GM19463 (cell line): ENCODE data around the gene SLC17A9.

Experiments used
- ATAC-seq: cut with Tn5 transposase; IDR thresholded peaks from one replicate; pipeline ENCODE4 v1.9.1; 2021; ENCODE audit warnings: mild to moderate bottlenecking, moderate library complexity; ENCODE audit not compliant: unreplicated experiment

The SLC17A9 gene

DNA sequence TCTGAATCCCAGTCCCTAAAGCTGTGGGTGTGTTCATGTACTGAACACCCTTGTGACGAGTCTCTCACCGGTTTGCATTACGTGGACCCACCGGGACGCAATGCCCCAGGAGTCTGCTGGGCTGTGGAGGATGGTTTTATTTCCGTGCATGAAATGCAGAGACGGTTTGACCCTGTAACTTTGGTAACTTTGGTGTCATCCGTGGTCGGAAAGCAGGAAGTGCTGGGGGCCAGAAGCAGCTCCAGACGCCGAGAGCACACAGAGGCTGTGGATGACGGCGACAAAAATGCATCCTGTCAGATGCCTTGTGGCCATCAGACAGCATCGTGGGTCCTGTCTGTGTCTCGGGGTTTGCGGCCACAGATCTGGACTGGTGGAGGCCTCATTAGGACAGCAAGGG, 47.1 kb downstream of the SLC17A9 start:
- no peak for ATAC-seq

- ATAC-seq, result no peak
Measured at GRCh38 chr20:63000036-63000435, 47.5 kb downstream of the SLC17A9 start.

GRCh38 chr20:63000958-63001357, 48.4 kb downstream of the SLC17A9 start:
- no peak for ATAC-seq

- ATAC-seq, result no peak
Measured at GRCh38 chr20:63002511-63002910, 50.0 kb downstream of the SLC17A9 start.

GRCh38 chr20:63003546-63003945, 51.0 kb downstream of the SLC17A9 start:
- ATAC-seq, result no peak

- no peak for ATAC-seq
Measured at GRCh38 chr20:63004607-63005364, 52.3 kb downstream of the SLC17A9 start.

DNA sequence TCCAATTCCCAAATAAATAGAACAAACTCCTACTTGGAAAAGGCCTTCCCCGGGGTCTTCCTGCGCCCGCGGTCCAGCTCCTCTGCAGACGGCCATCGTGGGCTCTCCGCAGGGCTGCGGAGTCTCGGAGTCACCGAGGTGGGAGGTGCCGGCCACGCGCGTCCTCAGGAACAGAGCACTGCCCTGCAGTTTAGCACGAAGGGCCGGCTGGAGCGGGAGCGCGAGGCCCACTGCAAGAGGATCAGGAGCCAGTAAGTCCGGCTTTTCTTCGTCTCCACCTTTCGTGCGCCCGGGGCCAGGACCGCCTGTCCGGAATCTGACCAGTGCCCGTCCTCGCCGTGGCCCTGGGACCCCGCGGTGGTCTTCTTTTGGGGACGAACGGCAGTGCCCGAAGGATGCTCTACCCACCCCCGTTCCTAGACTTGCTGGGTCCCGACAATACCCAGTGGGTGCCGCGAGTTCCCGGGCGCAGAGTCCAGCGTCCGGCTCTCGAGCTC, 52.9 kb downstream of the SLC17A9 start:
- no peak for ATAC-seq

DNA sequence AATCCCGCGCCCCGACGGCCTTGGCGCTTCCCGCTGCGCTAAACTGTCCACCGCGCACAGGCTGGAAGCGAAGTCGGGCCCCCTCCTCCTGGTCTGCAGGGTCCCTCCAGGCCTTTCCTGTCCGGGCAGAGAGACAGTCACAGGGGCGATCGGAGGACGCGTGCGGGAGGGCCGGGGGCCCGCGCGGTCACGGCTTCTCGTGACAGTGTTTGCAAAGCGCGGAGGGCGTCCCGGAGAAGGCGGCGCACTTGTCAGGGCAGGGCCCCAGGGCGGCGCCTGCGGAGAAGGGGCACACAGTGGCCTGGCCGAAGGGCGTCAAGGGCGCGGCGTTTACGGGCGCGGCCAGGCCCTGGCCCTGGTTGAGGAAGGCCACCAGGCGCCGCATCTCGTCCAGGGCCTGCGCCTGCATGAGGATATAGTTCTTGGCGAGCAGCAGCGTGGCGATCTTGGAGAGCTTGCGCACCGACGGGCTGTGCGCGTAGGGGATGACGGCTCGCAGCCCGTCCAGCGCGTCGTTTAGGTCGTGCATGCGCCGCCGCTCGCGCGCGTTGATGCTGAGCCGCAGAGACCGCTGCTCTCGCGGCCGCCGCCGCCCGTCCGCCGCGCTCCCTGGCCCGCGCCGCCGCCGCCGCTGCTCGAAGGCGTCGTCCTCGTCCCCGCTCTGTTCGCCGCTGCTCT, 53.5 kb downstream of the SLC17A9 start:
- no peak for ATAC-seq

GRCh38 chr20:63006540-63007359, 54.2 kb downstream of the SLC17A9 start, which contains the start of gene BHLHE23:
BHLHE23 (minus strand) TSS chr20:63006964; CDS start chr20:63006774, 190 bp downstream.
- ATAC-seq, result no peak

DNA sequence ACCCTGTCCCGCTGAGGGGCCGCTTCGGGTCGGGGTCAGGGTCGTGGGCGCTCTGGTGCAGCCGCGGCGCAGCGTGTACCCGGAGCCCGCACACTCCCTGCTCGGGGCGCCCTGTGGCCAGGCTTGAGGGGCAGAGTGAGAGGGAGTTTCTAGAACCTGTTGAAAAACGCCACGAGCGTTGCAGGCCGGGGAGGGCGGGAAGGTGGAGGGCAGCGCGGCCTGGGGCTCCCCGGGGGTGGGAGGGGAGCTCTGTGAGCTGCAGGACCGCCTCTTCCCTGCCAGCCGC, 54.8 kb downstream of the SLC17A9 start:
- no peak for ATAC-seq

GRCh38 chr20:63007646-63008488, 55.4 kb downstream of the SLC17A9 start:
- ATAC-seq, result no peak

DNA sequence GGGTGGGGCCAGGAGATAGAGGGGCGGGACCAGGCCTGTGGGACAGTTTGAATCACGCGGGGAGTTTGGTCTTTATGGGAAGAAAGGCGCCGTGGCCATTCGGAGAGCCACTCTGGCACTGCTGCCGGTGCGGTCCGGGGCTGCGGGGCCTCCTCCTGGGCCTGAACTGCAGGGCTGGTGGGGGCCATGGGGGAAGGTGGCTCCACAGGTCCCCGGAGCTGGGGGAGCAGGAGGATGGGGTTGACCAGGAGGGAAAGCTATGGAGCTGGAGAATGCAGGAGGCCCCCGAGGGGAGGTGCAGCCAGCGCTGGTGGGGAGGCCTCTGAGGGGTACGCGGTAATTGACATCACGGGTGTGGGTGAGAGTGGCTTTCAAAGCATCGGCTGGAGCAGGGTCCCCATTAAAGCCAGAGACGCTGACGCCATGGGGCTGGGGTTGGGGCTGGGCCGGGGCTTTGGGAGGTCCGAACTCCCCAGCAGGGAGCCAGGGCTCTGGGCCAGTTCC, 56.1 kb downstream of the SLC17A9 start:
- no peak for ATAC-seq

DNA sequence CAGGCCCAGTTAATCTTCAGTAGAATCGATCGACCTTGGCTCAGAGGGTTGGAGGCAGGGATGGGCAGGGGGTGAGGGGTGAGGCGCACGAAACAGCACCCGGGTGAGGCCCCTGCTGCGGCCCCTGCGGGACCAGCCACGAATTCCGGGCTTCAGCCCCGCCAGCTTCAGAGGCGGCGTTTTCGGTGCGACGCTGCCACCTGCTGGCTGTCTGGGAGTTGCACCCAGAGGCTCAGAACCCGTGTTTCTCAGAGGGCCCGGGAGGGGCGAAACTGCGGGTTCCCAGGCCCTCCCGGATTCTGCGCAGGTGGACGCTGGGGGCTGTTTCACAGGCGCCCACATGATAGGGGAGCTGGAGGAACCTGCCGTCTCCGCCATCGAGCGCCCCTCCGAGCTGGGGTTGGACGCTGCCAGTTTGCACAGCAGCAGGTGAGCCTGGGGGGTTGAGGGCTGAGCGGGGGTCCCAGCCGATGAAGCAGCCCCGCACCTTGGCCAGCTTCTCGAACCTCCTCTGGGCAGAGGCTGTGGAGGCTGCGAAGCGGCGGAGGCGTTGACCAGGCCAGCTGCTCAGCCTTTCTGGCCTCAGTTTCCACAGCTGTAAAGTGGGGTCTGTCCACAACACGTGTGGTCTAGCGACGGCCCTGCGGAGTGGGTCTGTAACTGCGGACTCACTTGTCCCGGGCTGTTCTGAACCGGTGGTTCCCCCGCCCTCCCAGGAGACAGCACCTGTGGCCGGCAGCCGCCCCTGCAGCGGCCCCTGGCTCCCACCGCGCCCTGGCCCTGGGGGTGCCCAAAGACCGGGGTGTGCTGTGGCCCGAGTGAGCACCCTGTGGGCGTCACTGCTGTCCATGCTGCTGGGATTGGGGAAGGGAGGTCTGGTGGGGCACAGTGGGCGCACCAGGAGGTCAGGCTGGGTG, 56.8 kb downstream of the SLC17A9 start:
- ATAC-seq, result peak; percentile 43

DNA sequence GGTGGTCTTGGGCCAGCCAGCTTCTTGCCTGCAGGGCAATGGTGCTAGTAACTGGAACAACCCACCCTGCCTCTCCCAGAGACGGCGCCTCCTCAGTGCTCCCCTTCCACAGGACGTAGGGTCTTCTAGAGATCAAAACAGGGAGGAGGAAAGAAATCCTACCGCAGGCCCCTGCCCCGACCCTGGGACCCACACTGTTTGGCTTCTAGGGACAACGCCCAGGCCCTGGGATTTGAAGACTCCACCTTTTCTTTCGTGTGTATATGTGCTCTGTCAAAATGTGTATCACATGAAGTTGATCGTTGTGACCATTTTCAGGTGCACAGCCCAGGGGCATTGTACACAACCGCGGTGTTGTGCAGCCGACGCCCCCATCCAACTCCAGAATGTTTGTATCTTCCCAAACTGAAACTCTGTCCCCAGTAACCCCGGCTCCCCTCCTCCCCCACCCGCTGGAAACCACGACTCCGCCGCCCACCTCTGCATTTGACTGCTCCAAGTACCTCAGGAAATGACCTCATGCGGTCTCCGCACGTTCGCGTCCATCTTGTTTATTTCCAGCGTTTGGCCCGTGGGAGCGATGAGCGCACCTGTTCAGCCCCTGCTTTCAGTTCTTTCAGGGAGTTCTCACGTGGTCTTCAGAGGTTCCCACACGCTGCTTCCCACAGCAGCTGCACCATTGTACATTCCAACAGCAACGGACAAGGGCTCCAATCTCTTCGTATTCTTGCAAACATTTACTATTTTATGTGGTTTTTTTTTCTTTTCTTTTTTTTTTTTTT, 57.7 kb downstream of the SLC17A9 start:
- peak; percentile 48 for ATAC-seq

DNA sequence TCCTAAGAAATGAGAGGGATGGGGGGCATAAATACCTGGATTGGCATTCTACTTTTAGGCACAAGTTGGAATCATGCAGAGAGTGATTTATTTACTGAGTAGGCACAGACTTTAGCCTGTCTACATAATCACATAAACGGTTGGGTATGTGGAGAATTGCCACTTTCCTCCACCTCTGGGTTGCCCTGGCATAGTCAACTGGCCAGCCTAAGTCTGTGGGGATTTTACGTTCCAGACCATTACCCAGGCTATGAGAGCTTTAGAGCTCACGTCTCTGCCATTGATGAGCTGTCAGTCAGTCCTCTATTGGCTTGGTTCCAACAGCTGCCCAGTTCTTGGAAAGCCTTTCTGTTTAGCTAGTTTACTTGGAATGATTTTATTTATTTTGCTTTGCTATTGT, 59.3 kb downstream of the SLC17A9 start:
- ATAC-seq, result no peak

DNA sequence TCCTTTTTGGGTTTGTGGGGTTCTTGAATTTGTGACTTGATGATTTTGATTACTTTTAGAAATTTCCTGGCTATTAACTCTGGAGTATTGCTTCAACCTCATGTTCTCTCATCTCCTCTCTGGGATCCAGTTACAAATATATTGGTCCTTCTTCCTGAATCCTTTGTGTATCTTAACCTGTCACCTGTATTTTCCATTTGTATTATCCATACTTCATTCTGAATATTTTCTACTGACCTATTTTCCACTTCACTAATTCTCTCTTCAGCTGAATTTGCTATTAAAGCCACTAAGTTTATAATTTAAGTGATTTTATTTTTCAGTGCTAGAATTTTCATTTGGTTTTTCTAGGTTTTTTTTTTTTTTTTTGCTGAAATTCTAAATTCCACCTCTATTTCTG, 60.7 kb downstream of the SLC17A9 start:
- no peak for ATAC-seq

DNA sequence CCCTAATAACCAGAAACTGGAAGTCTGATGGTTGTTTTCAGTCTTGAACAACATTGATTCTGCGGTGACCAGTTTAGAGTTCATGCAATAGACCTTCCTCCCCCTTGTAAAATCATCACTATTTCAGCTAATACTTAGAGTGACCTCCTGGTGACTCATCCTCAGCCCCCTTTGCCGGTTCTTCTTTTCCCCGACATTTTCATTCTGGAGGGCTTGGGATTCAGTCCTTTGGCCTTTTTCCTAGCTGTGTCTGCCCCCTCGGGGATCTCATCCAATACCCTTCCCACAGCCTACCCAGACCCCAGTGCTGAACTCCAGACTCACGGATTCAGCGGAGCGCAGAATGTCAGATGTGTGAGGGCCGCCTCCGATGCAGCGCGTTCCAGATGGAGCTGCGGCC, 61.8 kb downstream of the SLC17A9 start:
- ATAC-seq, result no peak

DNA sequence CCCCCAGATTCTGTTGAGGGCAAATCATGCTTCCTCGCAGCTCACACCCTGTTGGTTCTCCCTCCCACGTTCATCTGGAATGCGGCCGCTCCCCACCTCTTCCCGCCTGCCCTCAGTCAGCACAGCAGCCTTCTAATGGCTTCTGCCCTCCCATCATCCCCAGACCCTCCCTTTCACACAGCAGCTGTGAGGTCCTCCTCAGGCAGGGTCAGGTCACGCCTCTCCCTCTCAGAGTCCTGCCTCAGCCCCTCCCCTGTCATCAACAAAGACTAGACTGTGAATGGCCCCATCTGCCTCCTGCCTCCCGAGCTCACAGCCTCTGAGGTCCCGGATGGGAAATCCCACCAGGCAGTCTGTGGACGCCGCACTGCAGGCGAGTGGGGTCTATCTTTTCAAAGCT, 62.2 kb downstream of the SLC17A9 start:
- no peak for ATAC-seq
